ENCODE data around the gene IGLL5. TPM values are rescaled to one million over a fixed set of nuclear protein-coding genes. Genes with fewer than 3 reads are reported as not detected.

The IGLL5 gene
- polyA plus RNA-seq, 1 of the 3 experiments (the other 2 are of a cell fraction) = not detected

- no peak for TF ChIP-seq USF2 (IDR thresholded peaks at IDR 0.05; ENCODE audit: borderline replicate concordance, low read depth, low read length)
- no peak for TF ChIP-seq NFIC (IDR thresholded peaks at IDR 0.05; ENCODE audit: borderline replicate concordance)
Observed at GRCh38 chr22:22936180-22936914, 48.7 kb downstream of the IGLL5 start (continued).

DNA sequence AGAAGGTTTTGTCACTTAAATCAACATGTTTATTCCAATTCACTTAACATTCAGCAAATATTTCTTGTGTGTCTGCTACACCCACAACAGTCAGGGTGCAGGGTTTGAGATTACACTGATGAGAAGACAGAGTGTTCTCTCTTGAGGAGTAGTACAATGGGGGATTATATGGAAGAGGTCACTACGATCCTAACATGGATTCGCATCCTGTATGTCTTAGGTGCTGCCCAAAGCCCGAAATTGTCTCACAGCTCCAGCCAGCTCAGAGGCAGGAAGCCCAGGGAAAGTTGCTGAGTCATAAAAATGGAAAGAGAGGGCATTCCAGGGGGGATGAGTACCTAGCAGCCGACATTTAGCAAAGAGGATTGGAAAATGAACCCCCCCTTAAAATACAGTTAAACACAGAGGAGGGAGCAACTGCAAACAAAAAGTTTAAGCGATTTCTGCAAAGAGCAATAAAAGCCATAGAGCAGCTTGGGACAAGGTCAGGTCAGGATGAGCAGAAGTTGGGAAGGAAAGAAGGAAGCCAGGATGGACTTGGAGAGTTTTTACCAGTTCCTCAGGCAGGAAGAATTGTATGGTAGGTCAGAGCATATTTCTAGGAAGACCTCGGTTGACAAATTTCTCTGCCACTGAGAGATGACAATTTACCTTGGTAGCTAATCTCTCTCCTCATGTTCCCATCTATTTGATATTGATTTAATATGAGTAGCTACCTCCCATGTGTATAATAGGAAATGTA, 49.5 kb downstream of the IGLL5 start:
- ChIA-PET POLR2A (no interaction called here), CTCF (interaction anchor here (0.9 to 8.7 kb wide), 4 partner anchors 18 to 89 kb away, joined by 3 to 52 read pairs (median 6); no protein-coding TSS in a partner anchor)
- Histone ChIP-seq H3K9me2 (no peaks in the 10 kb centered on the region), H4K20me1 (ENCODE audit: insufficient read depth) (no peaks in the 10 kb centered on the region), H3K9me3 (no peaks in the 10 kb centered on the region), H3K79me2 (ENCODE audit: insufficient read depth) (no peaks in the 10 kb centered on the region), H3K36me3 (replicated peaks in 1 of 2; ENCODE audit: control insufficient read depth in 1 of 2, insufficient read depth in 2 of 2, low read length in 1 of 2) (no peaks in the 10 kb centered on the region), H3K4me3 (ENCODE audit: low read depth in 2 of 2, low read length in 1 of 2) (no peak overlapping the region), H3K9ac (no peak overlapping the region), H3K27me3 (ENCODE audit: insufficient read depth) (no peaks in the 10 kb centered on the region; the same call in 1 of the 2 replicates), H3K27ac (ENCODE audit: low read depth in 2 of 2, low read length in 1 of 2) (no peak overlapping the region), H3K4me2 (no peak overlapping the region), H3F3A (replicated peaks; ENCODE audit: insufficient read depth) (no peaks in the 10 kb centered on the region), H3K4me1 (ENCODE audit: control insufficient read depth in 1 of 2, insufficient read depth in 2 of 2, low read depth in 1 of 2, low read length in 1 of 2) (peaks cover 0 to 4% of the 10 kb centered on the region in 2 experiments; a peak in 1 of 4 replicates), H2AFZ (ENCODE audit: low read depth) (no peak overlapping the region)
- no peak for TF ChIP-seq ELF1 (IDR thresholded peaks at IDR 0.05)
- TF ChIP-seq FOXM1 (IDR thresholded peaks at IDR 0.05; ENCODE audit: low read depth) = no peak
- no peak for TF ChIP-seq EP300 (IDR thresholded peaks at IDR 0.05; ENCODE audit: borderline replicate concordance in 1 of 2, low read depth in 1 of 2, low read length in 1 of 2)
- no peak for TF ChIP-seq USF1 (IDR thresholded peaks at IDR 0.05; ENCODE audit: borderline replicate concordance, low read depth)
- TF ChIP-seq TEAD4 (IDR thresholded peaks at IDR 0.05; ENCODE audit: borderline replicate concordance, insufficient read depth) = no peak
- TF ChIP-seq, protein P1, sequence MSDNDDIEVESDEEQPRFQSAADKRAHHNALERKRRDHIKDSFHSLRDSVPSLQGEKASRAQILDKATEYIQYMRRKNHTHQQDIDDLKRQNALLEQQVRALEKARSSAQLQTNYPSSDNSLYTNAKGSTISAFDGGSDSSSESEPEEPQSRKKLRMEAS (IDR thresholded peaks at IDR 0.05; ENCODE audit: low read depth) = no peak
- TF ChIP-seq USF2 (IDR thresholded peaks at IDR 0.05; ENCODE audit: borderline replicate concordance, low read depth, low read length) = no peak
- TF ChIP-seq, protein P2, sequence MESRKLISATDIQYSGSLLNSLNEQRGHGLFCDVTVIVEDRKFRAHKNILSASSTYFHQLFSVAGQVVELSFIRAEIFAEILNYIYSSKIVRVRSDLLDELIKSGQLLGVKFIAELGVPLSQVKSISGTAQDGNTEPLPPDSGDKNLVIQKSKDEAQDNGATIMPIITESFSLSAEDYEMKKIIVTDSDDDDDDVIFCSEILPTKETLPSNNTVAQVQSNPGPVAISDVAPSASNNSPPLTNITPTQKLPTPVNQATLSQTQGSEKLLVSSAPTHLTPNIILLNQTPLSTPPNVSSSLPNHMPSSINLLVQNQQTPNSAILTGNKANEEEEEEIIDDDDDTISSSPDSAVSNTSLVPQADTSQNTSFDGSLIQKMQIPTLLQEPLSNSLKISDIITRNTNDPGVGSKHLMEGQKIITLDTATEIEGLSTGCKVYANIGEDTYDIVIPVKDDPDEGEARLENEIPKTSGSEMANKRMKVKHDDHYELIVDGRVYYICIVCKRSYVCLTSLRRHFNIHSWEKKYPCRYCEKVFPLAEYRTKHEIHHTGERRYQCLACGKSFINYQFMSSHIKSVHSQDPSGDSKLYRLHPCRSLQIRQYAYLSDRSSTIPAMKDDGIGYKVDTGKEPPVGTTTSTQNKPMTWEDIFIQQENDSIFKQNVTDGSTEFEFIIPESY (IDR thresholded peaks at IDR 0.05; ENCODE audit: borderline replicate concordance, low read depth) = no peak
- TF ChIP-seq, protein P3, sequence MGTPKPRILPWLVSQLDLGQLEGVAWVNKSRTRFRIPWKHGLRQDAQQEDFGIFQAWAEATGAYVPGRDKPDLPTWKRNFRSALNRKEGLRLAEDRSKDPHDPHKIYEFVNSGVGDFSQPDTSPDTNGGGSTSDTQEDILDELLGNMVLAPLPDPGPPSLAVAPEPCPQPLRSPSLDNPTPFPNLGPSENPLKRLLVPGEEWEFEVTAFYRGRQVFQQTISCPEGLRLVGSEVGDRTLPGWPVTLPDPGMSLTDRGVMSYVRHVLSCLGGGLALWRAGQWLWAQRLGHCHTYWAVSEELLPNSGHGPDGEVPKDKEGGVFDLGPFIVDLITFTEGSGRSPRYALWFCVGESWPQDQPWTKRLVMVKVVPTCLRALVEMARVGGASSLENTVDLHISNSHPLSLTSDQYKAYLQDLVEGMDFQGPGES (IDR thresholded peaks at IDR 0.05; ENCODE audit: low read depth, low read length) = no peak
- WGBS (ENCODE audit: low lambda C conversion rate) = 60% methylated on average over 6 of the region's 6 CpGs
- DNase-seq = no peak

Measured in SK-N-SH (cell line).